MCF 10A (cell line): Measurements from ENCODE around the gene ST3GAL4. TPM values are rescaled to one million over a fixed set of nuclear protein-coding genes. Genes with fewer than 3 reads are reported as not detected.

Experiments
- BruUV-seq: library from RNA; stranded (reverse); fragments of 400-500 nt; replicated peaks from 2 replicates; lab custom pipeline; 2021; lab: Mats Ljungman, UMichigan
- CTCF ChIA-PET: fragments of 300-600 bp; sonication (Branson Sonifier 250); formaldehyde crosslinking; extraction: SDS; loops from one replicate; lab custom pipeline; 2021; ENCODE audit warnings: antibody characterized with exemption, inconsistent platforms; lab: Yijun Ruan, JAX
- POLR2A ChIA-PET: fragments of 300-600, 350-650 bp; sonication (Branson Sonifier 250); formaldehyde crosslinking; extraction: SDS; loops from one replicate; lab custom pipeline; 2020; ENCODE audit warnings: antibody characterized with exemption, inconsistent platforms; lab: Yijun Ruan, JAX
- DNase-seq: peaks from one replicate; pipeline ENCODE4 v3.0.0-alpha.2; 2018; ENCODE audit not compliant: unreplicated experiment
- H3K27ac Mint-ChIP-seq: one replicate; pipeline ENCODE4 v1.8.0; 2022; ENCODE audit warnings: mild to moderate bottlenecking, low read depth, mixed read lengths; ENCODE audit not compliant: unreplicated experiment
- H3K27me3 Mint-ChIP-seq: one replicate; pipeline ENCODE4 v1.8.0; 2022; ENCODE audit warnings: mixed read lengths; ENCODE audit not compliant: insufficient read depth, unreplicated experiment
- H3K36me3 Mint-ChIP-seq: one replicate; pipeline ENCODE4 v1.8.0; 2022; ENCODE audit warnings: mild to moderate bottlenecking, moderate library complexity, mixed read lengths; ENCODE audit not compliant: insufficient read depth, unreplicated experiment
- H3K4me1 Mint-ChIP-seq: one replicate; pipeline ENCODE4 v1.8.0; 2022; ENCODE audit warnings: mixed read lengths; ENCODE audit not compliant: insufficient read depth, unreplicated experiment
- H3K4me3 Mint-ChIP-seq: one replicate; pipeline ENCODE4 v1.8.0; 2022; ENCODE audit warnings: mild to moderate bottlenecking, moderate library complexity, mixed read lengths; ENCODE audit not compliant: unreplicated experiment
- H3K9me3 Mint-ChIP-seq: one replicate; pipeline ENCODE4 v1.8.0; 2022; ENCODE audit warnings: mixed read lengths; ENCODE audit not compliant: unreplicated experiment
- CTCF ChIP-seq: fragments of 200-600 bp; IDR thresholded peaks from one replicate; pipeline ENCODE4 v1.8.0; 2022; ENCODE audit warnings: antibody characterized with exemption, mild to moderate bottlenecking; ENCODE audit not compliant: unreplicated experiment
- intact Hi-C: fragments of 100-400 bp; cut with micrococcal nuclease; formaldehyde crosslinking; loops from 2 replicates; pipeline ENCODE4 v1.14.1; 2022
- total RNA-seq: library from RNA; stranded (reverse); gene quantifications from 2 replicates; pipeline ENCODE4 v1.2.3, GENCODE V29; 2022

ST3GAL4 gene
- total RNA-seq, 1 experiment from 2014 or later = 15.3 TPM

DNA sequence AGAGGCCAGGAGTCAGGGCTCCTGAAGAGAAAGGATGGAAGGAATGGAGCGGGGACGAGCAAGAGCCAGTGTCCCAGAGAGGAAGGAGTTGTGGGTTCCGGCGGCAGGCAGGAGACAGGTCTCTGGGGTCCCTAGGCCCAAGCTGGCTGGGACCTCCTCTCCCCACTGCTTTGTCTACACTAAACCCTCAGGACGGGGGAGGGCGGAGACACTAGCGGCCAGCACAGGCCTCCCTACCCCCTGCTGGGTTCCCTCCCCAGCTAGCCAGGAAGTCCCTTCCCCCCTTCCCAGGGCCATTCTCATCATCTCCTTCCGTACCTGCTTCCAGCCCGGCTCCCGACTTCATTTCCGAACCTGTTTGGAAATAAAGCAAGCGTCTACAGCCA, 79.5 kb downstream of the ST3GAL4 start:
- TF ChIP-seq CTCF = no peak
- no peaks in the 10 kb centered on the region for H3K27me3 Mint-ChIP-seq
- no peaks in the 10 kb centered on the region for H3K9me3 Mint-ChIP-seq
- DNase-seq = no peak
- H3K27ac Mint-ChIP-seq = no peak overlapping the region
- BruUV-seq = no TSS peak
- ChIA-PET POLR2A (no interaction called here), CTCF (interaction anchor here (0.7 to 2.0 kb wide), 6 partner anchors 9 to 935 kb away, joined by 3 to 8 read pairs (median 4); no protein-coding TSS in a partner anchor)
- peaks cover 14% of the 10 kb centered on the region for H3K4me1 Mint-ChIP-seq
- H3K4me3 Mint-ChIP-seq = no peak overlapping the region
- no peaks in the 10 kb centered on the region for H3K36me3 Mint-ChIP-seq
- intact Hi-C loops = loop anchor here (10.0 kb wide), 1 partner anchor 80 kb away; the partner anchor contains the start of gene ST3GAL4

DNA sequence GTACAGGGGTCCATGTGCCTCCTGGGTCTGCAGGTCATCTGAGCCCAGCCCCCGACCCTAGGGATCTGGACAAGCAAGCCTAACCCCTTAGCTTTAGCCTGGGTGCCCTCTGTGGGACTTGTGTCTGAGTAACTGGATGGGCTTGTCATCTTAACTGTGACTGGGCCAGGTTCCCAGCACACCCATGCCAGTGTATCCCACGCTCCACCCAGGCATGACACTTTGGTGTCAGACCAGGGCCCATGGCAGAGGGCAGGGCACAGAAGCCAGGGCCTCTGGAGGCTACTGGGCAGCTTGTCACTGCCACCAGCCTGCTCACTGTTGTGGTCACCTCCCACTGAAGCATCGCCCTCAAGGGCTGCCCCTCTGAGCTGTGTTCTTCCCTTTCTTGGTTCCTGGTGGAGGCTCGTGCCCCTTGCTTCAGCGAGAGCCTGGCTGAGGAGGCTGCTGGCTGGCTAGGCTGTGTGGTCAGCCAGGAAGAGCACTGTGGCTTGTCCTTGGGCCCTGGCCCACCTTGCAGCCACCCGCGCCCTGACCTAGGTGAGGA, 80.8 kb downstream of the ST3GAL4 start:
- Mint-ChIP-seq H3K27me3 (no peaks in the 10 kb centered on the region), H3K27ac (no peak overlapping the region), H3K4me3 (no peak overlapping the region), H3K36me3 (no peaks in the 10 kb centered on the region), H3K4me1 (peaks cover 15% of the 10 kb centered on the region), H3K9me3 (no peaks in the 10 kb centered on the region)
- intact Hi-C loops = loop anchor here (10.0 kb wide), 1 partner anchor 81 kb away; the partner anchor contains the start of gene ST3GAL4
- no peak for DNase-seq
- TF ChIP-seq CTCF = no peak
- ChIA-PET POLR2A (no interaction called here), CTCF (interaction anchor here (0.7 to 9.1 kb wide), 4 partner anchors 46 to 913 kb away, joined by 4 to 111 read pairs (median 4); no protein-coding TSS in a partner anchor)
- no TSS peak for BruUV-seq

DNA sequence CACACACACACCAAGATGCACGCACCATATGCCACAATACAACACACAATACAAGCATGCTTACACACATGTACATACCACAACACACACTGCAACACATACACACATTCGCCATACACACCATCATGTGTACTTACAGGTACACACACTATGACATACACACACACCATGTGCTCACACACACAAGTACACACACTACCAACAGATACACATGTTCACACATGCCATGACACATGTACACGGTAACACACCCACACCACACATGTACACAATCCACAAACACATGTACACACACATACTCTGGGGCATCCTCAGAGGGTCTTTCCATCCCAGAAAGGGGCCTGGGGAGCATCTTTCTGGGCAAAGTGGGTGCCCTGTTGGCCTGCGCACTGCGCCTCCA, 82.2 kb downstream of the ST3GAL4 start:
- Mint-ChIP-seq H3K27ac (no peak overlapping the region), H3K4me3 (no peak overlapping the region), H3K9me3 (no peaks in the 10 kb centered on the region), H3K4me1 (peaks cover 5% of the 10 kb centered on the region), H3K27me3 (no peaks in the 10 kb centered on the region), H3K36me3 (no peaks in the 10 kb centered on the region)
- BruUV-seq = no TSS peak
- TF ChIP-seq CTCF = no peak
- POLR2A ChIA-PET = no interaction called here
- CTCF ChIA-PET = interaction anchor here (9.1 kb wide), 1 partner anchor 45 kb away, joined by 111 read pairs; no protein-coding TSS in a partner anchor
- no peak for DNase-seq
- intact Hi-C loops = loop anchor here (10.0 kb wide), 1 partner anchor 83 kb away; the partner anchor contains the start of gene ST3GAL4

DNA sequence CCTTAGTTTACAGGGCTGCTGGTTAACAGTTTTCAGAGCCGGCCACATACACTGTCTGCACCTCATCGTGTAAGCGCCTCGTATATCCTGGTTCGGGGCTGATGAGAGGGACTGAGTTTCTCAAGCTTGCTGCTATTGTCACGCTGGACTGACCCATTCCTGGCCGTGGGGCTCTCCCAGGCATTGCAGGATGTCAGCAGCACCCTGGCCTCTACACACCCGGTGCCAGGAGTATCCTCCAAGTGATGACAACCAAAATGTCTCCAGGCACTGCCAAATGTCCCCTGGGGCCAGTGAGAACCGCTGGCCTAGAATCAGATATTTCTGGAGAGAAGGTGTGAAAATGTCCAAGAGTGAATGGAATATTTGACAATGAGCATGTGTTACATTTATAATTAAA, 82.8 kb downstream of the ST3GAL4 start:
- TF ChIP-seq CTCF = no peak
- no peak overlapping the region for H3K4me3 Mint-ChIP-seq
- intact Hi-C loops = loop anchor here (10.0 kb wide), 1 partner anchor 83 kb away; the partner anchor contains the start of gene ST3GAL4
- no peaks in the 10 kb centered on the region for H3K27me3 Mint-ChIP-seq
- no peaks in the 10 kb centered on the region for H3K36me3 Mint-ChIP-seq
- no peak overlapping the region for H3K27ac Mint-ChIP-seq
- H3K4me1 Mint-ChIP-seq = peaks cover 5% of the 10 kb centered on the region
- no TSS peak for BruUV-seq
- DNase-seq = no peak
- H3K9me3 Mint-ChIP-seq = no peaks in the 10 kb centered on the region
- ChIA-PET CTCF (interaction anchor here (9.1 kb wide), 1 partner anchor 44 kb away, joined by 111 read pairs; no protein-coding TSS in a partner anchor), POLR2A (no interaction called here)
